NCI-H748 (cell line): Measurements from ENCODE around the gene TMTC3.
"Not testable (repeated sequence)": the region's sequence is repeated elsewhere in the genome, so short reads cannot be mapped to it uniquely, and the experiment has no call there.

Source experiments
- DNase-seq: peaks from one replicate; lab custom pipeline; 2025; ENCODE audit not compliant: unreplicated experiment; lab: John Stamatoyannopoulos, UW

Gene TMTC3

GRCh38 chr12:88163371-88163770, 21.3 kb downstream of the TMTC3 start:
- DNase-seq = no peak

- DNase-seq = no peak
Observed at GRCh38 chr12:88166179-88166578, 24.1 kb downstream of the TMTC3 start.

GRCh38 chr12:88167384-88167783, 25.3 kb downstream of the TMTC3 start:
- no peak for DNase-seq

- DNase-seq = no peak
Observed at GRCh38 chr12:88172844-88173407, 30.8 kb downstream of the TMTC3 start.

- DNase-seq = no peak
Observed at GRCh38 chr12:88175544-88175943, 33.4 kb downstream of the TMTC3 start.

GRCh38 chr12:88179436-88180014, 37.4 kb downstream of the TMTC3 start:
- DNase-seq = no peak

GRCh38 chr12:88181881-88182280, 39.8 kb downstream of the TMTC3 start:
- DNase-seq = no peak

- no peak for DNase-seq
Observed at GRCh38 chr12:88182416-88182815, 40.3 kb downstream of the TMTC3 start.

- DNase-seq = no peak
Observed at GRCh38 chr12:88184196-88184595, 42.1 kb downstream of the TMTC3 start.

- no peak for DNase-seq
Observed at GRCh38 chr12:88185279-88185678, 43.2 kb downstream of the TMTC3 start.

GRCh38 chr12:88185988-88186387, 43.9 kb downstream of the TMTC3 start:
- DNase-seq = no peak

GRCh38 chr12:88187571-88187970, 45.5 kb downstream of the TMTC3 start:
- DNase-seq = no peak

- DNase-seq = no peak
Observed at GRCh38 chr12:88188180-88188579, 46.1 kb downstream of the TMTC3 start.

- no peak for DNase-seq
Observed at GRCh38 chr12:88192426-88192825, 50.3 kb downstream of the TMTC3 start.

- no peak for DNase-seq
Observed at GRCh38 chr12:88194868-88195267, 52.8 kb downstream of the TMTC3 start.

- DNase-seq = no peak
Observed at GRCh38 chr12:88200029-88200428, 57.9 kb downstream of the TMTC3 start.

GRCh38 chr12:88202500-88202899, 60.4 kb downstream of the TMTC3 start:
- no peak for DNase-seq

- DNase-seq = no peak
Observed at GRCh38 chr12:88206601-88207000, 64.5 kb downstream of the TMTC3 start.

GRCh38 chr12:88207921-88208620, 66.0 kb downstream of the TMTC3 start:
- DNase-seq = no peak

- no peak for DNase-seq
Observed at GRCh38 chr12:88208661-88209060, 66.6 kb downstream of the TMTC3 start.

- DNase-seq = not testable (repeated sequence)
Observed at GRCh38 chr12:88210311-88210710, 68.2 kb downstream of the TMTC3 start.

GRCh38 chr12:88218293-88218692, 76.2 kb downstream of the TMTC3 start:
- no peak for DNase-seq

GRCh38 chr12:88219861-88220260, 77.8 kb downstream of the TMTC3 start:
- no peak for DNase-seq
